ENCODE results near the gene STK39. TPM values are rescaled to one million over a fixed set of nuclear protein-coding genes. Genes with fewer than 3 reads are reported as not detected.

STK39 gene
- total RNA-seq (ENCODE audit: low replicate concordance): 22.0 and 26.2 TPM in 2 replicates
- long read RNA-seq, partial matches to known transcripts: 1 of 1 reads
- long read RNA-seq, other reads (novel, unspliced or antisense): 0 of 1 reads

DNA sequence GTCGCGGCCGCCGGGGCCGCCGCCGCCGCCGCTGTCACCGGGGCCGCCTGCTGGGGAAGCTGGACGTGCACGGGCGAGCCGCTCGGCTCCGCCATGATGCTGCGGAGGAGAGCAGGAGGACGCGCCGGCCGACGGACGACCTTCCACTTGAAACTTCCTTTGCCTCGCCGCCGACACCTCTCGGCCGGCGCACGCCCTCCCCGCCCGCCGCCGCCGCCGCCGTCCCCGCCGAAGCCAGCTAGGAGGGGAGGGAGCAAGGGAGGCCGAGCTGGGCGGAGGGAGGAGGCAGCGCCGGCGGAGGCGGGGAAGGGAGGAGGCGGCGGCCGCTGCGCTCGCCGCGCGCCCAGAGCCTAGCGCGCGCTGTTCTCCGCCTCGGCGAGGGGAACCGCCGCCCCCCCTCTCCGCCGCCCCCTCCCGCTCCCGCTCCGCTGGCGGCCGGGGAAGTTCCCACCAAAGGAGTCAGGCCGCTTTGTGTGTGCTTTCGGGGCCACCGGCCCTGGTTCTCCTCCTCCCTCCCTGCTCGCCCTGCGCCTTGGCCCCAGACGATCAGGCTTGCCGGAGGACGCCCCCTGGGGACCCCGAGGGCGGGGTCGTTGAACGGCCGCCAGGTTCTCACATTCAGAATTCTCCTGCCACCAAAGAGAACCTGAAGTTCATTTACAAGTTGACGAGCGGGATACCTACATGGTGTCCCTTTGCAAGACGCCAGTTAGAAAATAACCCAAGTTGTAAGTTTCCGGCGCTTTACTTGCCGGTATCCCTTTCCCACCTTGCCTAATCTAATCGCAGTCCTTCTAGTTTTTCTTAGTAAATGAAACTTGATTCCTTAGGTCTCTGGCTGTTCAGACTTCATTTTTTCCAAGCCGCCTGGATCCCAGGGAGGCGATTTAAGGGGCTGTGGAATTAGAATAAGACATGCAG lies at the start of gene STK39:
Gene STK39 (minus strand): TSS at position 255 of the 921 bp plus-strand sequence. CDS start 160 bp downstream, at position 95.
- Mint-ChIP-seq H3K9me3 (no peaks in the 10 kb centered on the region), H3K4me3 (peak within 1 kb of the TSS; percentile 96), H3K4me1 (ENCODE audit: unreplicated experiment) (peaks cover 39% of the 10 kb centered on the region), H3K27ac (peak within 1 kb of the TSS; percentile 92), H3K27me3 (no peaks in the 10 kb centered on the region), H3K36me3 (peaks cover 4% of the 10 kb centered on the region)
- peak; percentile 84 for DNase-seq (ENCODE audit: extremely low spot score, unreplicated experiment)
- peak; percentile 37 for TF ChIP-seq CTCF (conservative IDR thresholded peaks at IDR 0.05)

GRCh38 chr2:168295051-168295450 lies 47.7 kb upstream of the STK39 start:
- no peaks in the 10 kb centered on the region for H3K9me3 Mint-ChIP-seq
- no peak for DNase-seq (ENCODE audit: extremely low spot score, unreplicated experiment)
- no peaks in the 10 kb centered on the region for H3K4me1 Mint-ChIP-seq (ENCODE audit: unreplicated experiment)
- H3K4me3 Mint-ChIP-seq: no peak overlapping the region
- H3K36me3 Mint-ChIP-seq: no peaks in the 10 kb centered on the region
- no peak for TF ChIP-seq CTCF (conservative IDR thresholded peaks at IDR 0.05)
- no peak overlapping the region for H3K27ac Mint-ChIP-seq
- H3K27me3 Mint-ChIP-seq: no peaks in the 10 kb centered on the region

GRCh38 chr2:168294409-168294808 lies 47.0 kb upstream of the STK39 start:
- DNase-seq (ENCODE audit: extremely low spot score, unreplicated experiment): no peak
- Mint-ChIP-seq H3K4me3 (no peak overlapping the region), H3K27ac (no peak overlapping the region), H3K9me3 (no peaks in the 10 kb centered on the region), H3K27me3 (no peaks in the 10 kb centered on the region), H3K36me3 (no peaks in the 10 kb centered on the region), H3K4me1 (ENCODE audit: unreplicated experiment) (no peaks in the 10 kb centered on the region)
- no peak for TF ChIP-seq CTCF (conservative IDR thresholded peaks at IDR 0.05)

DNA sequence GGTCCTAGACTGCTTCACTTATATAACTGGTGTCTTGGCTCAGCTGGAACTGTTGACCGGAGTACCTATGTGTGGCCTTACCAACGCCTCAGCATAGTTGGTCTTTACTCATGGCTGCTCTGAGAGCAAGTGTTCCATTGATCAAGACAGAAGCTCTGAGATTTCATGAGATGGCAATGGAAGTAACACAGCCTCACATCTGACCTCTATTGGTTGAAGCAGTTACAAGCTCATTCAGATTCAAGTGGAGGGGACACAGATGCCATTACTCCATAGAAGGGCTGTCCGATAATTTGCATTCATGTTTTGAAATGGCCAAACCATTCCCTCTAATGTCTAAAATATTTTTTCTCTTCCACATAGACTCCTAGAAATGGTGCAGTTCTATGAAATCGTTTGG lies 46.4 kb upstream of the STK39 start:
- H3K9me3 Mint-ChIP-seq: no peaks in the 10 kb centered on the region
- H3K27ac Mint-ChIP-seq: no peak overlapping the region
- no peaks in the 10 kb centered on the region for H3K27me3 Mint-ChIP-seq
- DNase-seq (ENCODE audit: extremely low spot score, unreplicated experiment): no peak
- no peak overlapping the region for H3K4me3 Mint-ChIP-seq
- TF ChIP-seq CTCF (conservative IDR thresholded peaks at IDR 0.05): no peak
- H3K36me3 Mint-ChIP-seq: no peaks in the 10 kb centered on the region
- H3K4me1 Mint-ChIP-seq (ENCODE audit: unreplicated experiment): no peaks in the 10 kb centered on the region

- no peaks in the 10 kb centered on the region for H3K27me3 Mint-ChIP-seq
- H3K27ac Mint-ChIP-seq: no peak overlapping the region
- no peak for DNase-seq (ENCODE audit: extremely low spot score, unreplicated experiment)
- H3K36me3 Mint-ChIP-seq: no peaks in the 10 kb centered on the region
- H3K9me3 Mint-ChIP-seq: no peaks in the 10 kb centered on the region
- H3K4me3 Mint-ChIP-seq: no peak overlapping the region
- H3K4me1 Mint-ChIP-seq (ENCODE audit: unreplicated experiment): no peaks in the 10 kb centered on the region
- TF ChIP-seq CTCF (conservative IDR thresholded peaks at IDR 0.05): no peak
Observed at GRCh38 chr2:168290391-168290790, 43.0 kb upstream of the STK39 start.
